ENCODE measurements around the gene KAZN.

The KAZN gene

DNA sequence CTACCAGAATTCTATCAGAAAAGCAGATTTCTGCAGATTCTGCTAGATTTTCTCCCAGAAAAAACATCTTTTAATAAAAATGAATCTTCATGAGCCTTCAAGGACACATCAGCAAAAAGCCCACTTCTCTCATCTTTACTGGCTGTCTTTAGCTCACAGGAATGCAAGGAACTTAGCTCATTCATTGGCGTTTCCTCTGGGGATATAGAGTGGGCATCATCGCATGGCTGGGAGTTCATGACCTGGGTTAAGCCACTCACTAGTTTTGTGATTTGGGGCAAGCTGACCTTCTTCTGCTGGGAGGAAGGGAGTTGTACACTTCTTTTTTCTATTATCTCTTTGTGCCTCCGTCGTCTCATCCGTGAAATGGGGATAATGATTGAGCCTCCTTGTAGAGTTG, 149.7 kb downstream of the KAZN start:
- no peak for DNase-seq

DNA sequence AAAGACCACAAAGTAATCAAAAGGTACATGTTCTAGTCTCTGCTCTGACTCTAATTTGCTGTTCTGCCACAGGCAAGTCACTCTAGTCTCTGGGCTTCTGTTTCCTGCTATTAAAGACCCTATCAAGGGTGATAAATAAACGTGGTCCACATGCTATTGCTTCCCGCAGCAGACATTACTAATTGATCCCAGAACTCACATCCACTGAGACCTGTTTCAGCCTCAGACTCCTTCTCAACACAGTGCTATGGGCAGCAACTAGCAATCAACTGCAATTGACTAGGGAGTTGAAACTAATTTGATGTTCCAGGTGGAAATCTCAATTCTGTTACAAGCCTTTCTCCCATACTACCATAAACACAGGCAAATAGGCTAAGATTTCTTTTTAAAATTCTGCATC, 150.5 kb downstream of the KAZN start:
- no peak for DNase-seq

DNA sequence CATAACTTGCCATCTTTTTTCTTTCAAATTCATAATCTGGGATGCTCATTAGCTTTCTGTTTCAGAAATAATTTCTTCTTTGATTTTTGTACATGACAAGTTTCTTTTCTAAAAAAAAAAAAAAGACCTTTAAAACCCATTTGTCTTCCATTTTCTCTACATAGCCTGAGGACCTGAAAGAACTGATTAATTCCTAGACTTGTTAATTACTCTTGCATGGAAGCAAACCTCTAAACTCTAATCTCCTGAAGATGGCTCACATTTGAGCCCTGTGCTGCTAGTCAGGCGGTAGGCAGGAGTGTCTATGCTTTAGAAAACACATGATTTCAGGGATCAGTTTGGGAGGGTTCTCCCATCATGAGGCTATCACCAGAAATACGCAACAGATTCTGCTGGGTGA, 152.0 kb downstream of the KAZN start:
- DNase-seq, result no peak

DNA sequence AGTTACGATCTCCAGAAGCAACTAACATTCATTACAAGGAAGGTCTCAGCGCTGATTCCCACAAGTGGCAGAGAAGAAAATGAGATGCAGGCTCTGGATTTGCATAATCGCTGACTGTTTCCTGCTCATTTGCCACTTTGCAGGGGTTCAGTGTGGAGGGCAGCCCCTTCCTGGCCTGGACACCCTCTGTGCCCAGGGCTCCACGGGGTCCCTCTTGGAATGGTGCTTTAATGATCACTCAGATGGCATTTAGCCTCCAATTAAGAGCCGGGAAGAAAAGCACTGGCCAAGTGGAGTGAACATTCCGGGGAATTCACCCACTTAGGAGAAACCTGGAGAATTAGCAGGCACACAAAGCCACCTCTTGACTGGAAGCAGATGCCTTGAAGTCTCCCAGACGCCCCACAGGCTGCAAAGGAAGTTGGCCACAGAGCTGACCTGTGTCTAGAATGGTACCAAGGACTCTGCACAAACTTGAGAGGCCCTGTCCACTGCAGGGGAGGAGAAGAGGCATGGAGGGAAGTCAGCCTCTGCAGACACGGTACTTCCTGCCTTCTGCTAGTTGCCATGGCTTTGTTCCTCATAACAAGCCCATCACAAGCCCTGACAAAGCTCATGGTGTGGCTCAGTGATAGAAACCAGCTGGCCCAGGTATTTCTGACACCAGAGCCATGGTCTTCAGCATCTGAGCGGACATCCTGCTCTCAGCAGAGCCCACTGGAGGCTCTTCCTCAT, 157.2 kb downstream of the KAZN start:
- no peak for DNase-seq

DNA sequence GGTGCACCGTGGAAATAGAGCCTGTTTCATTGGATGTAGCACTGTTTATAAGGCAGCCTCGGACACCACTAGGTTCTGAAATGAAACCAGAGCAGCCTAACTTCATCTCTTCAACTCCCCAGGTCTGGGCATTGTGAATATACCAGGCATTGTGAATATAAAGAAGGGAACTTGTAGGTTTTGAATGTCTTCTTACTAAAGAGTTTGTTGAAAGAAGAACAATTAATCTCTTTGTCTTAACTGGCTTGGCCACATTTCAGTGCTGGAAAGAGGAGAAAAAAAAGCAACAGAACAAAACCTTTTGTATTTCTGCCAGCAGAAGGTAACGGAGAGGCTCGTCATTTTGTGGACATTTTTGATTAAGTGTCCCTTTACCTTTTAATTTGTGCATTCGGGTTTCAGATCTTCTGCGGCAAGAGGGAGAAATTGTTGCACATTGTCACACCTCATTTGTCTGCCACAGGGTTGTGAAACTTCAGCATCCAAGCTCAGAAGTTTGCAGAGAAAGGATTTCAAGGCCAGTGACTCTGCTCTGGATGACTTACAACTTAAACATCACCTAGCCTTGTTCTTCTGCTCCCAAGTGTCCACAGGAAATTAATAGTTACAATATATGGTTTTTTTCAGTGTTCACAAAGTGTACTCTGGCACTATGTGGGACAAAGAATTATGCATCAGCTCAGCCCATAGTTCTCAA, 158.3 kb downstream of the KAZN start:
- no peak for DNase-seq

DNA sequence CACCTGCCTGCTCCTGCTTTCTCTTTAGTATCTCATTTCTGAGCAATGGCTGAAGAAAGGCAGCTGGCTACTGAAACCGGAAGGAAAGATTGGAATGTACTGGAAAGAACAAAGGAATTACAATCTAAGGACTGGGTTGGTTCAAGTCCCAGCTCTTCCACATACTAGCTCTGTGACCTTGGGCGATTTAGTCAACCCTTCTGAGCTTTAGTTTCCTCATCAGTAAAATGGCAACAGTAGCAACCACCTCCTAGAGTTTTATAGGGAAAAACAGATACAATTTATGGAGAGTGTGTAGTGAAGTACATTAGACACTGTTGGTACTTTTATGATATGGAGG, 158.8 kb downstream of the KAZN start:
- DNase-seq, result no peak

DNA sequence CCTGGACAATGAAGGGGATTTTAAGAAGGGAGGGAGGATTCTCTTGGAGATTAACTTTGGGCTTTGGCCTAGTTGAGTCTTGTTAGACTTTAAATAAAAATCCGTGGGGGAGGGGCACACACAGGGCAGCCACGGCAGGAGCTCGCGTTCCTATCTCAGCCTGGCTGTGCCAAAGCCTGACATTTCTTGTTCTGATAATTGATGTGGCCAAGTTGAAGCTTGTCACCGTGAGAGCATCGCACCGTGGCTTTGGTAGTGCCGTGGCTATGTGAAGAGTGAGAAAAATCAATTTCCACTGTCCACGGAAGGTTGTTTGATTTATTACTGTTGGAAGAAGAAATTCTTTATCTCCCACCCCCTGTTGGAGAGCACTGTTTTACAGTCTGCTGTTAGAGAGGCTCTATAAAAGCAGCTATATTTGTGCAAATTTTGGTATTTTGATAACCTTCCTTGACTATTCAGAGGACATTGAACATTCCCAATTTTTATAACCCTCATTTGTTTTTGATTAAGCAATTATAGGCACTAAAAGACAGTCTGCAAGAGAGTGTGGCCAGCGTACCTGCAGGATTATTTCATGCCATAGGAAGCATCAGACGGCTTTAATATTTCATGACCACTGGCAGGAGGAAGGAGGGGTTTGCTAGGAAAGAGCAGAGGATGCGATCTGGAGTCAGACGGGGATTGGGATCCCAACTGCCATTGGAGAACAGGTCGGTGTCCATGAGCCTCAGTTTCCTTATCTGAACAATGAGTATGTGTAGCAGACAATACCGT, 160.7 kb downstream of the KAZN start:
- DNase-seq, result no peak

DNA sequence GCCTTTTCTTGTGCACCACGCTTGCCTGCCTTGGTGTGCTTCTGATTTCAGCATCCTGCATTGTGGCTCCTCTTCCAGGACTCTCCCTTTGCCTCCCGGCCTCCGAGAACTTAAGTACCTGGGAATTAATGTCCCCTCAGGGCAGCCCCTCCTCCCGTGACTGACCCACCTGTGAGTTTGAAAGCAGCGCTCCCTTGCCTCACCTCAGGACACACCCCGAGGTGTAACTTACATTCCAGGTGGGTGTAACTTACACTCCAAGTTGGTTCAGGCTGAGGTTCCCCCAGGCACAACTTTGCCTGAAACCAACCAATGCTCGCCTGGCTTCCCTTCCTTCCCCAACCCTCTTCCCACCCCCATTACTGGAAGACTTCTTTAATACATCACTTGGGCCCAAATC, 161.4 kb downstream of the KAZN start:
- no peak for DNase-seq

DNA sequence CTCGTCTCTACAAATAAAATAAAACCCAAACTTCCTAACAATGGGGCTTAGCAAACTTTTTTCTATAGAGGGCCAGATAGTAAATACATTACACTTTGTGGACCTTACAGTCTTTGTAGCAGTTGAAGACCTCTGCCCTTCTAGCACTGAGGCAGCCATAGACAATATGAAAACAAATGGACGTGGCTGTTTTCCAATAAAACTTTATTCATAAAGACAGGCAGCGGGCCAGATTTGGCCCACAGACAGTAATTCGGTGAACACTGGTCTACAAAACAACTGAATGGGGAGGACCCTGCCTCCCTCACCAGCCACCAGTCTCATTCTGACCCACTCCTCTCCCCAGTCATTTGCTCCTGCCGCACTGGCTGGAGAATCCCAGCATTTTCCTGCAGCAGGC, 162.3 kb downstream of the KAZN start:
- no peak for DNase-seq

DNA sequence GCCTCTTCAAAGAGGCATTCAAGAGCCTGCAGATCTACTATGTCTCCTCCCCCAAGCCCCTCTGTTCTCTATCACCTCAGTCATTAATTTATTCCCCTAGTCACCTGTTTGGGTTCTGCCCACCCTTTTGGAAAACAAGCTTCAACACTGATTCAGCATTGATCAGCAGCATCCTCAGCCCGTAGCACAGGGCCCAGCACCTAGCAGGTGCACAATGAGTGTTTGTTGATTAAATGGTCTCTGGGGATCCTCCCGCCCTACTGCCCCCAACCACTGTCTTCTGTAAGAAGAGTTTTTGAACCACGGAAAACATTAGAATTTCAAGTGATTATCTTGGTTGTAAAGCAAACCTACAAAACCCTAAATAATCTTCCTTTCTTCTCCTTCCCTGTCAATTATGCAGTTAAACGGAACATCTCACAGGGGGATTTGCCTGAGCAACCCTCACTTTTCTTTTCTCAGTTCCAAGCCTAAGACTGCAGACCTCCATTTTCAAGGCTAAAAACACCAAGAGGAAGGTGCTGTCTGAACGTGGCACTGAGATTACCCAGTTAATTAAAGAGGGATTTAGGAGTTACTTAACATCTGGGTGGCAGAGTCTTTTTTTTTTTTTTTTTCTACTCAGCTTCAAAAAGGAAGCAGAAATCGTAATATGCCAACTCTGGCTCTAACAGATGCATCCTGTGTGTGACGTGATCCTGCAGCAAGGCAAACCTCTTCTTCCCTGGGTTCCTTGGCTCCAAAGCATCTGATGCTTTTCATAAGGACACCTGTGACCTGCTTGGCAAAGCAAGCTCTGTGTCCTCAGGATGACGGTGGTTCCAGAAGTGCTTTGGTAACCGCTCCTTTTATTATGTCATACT, 163.0 kb downstream of the KAZN start:
- DNase-seq, result no peak

DNA sequence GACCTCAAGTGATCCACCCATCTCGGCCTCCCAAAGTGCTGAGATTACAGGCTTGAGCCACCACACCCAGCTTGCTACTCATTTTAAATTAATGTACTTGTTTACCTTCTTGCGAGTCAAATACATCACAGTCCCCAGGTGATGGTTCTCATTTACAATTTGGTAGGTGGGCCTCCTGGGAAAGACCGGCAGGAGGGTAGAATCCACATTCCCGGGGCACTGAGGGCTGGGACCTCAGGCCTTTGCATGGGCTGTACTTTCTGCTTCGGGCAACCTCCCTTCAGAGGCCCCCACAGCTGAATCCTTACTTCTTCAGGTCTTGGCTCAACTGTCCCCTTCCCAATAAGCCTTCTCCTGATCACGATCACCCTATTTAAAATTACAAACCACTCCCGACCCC, 165.5 kb downstream of the KAZN start:
- DNase-seq, result no peak

DNA sequence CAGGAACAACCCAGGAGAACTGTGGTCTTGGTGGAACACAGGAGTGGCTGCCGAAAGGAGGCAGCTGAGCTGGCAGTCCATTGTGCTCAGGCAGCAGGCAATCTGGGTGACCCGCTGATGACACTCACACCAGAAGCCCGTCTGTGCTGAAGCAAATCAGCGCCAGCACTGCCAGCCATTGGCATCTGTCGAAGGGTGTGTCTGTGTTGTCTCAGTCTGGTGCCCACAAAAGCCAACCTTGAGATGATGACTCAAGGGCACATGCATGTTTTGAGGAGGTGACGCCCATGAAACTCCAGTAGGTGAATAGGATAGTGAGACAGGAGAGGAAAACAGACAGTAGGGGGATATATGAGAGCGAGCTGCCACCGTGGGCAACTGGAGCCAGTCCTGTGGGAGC, 167.3 kb downstream of the KAZN start:
- DNase-seq, result no peak

DNA sequence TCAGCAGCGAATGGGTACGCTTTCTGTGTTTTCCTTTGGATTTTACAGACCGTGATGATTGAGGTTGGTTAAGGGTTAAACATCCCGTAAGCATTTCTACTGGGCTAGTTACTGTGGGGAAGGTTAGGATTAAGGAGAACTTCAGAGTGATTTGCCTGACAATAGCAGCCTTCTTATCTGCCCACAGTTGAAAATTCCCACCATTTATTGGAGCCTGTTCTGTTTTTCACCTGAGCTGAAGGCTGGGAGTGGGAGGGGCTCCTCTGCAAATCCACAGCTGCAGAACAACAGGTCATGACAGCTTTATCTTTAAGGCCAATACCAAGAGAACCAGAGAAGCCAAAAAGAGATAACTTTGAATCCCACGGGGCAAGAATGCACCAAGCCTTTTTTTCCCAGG, 168.6 kb downstream of the KAZN start:
- no peak for DNase-seq

DNA sequence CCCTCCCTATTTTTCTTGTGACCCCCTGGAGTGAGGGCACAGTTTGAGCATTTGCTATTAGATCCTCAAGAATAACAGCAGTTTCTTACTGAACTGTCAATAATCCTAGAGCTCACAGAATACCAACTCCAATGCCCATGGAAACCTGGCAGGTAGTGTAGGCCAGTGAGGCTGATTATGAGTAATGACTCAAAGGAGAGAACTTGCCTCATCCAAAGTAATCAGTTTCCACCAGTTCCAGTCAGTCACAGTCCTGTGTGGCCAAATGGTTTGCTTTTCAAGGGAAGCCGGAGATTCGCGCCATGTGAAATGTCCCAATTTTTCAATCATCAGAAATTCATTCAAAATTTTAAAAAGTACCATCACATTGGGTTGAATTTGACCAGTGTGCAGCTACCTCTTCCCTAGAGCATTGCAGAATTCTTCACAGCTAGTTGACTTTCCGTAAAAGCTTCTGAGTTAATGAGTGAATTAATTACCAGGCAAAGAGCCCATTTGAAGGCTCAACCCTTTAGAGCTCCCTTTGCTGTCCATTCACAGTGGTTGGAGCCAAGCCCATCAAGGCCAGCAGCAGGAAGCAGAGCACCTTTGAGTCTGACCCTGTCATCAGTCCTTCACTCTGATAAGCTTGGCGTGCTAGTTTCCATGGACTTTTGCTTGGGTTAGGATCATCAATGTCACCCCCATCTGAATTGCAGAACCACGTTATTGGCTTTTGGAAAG, 170.3 kb downstream of the KAZN start:
- DNase-seq, result no peak

DNA sequence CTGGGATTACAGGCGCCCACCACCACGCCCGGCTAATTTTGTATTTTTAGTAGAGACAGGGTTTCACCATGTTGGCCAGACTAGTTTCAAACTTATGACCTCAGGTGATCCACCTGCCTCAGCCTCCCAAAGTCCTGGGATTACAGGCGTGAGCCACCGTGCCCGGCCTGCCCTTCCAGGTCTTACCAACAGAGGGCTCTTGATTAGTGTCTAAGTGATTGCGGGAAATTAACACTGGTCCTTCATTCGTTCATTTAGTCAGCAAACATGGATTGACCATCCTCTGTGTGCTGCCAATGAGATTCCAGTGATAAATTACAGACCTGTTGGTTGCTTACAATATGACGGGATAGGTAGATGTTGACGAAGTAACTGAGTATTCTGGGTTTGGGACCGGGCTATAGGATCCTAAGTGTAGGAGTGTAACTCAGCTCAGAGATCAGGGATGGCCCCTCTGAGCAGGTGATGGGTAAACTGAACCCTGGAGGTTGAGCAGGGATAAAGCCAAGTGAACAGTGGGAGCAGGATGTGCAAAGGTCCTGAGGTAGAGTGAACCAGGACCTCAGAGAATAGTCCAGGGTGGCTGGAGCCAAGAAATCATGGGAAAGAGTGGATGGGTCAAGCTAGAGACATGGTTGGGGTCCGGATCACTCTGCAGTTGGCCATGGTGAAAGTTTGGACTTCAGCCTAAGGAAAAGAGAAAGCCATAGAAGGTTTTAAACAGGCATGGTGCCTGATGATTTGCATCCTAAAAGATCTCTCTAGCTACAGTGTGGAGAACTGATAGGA, 171.2 kb downstream of the KAZN start:
- no peak for DNase-seq

DNA sequence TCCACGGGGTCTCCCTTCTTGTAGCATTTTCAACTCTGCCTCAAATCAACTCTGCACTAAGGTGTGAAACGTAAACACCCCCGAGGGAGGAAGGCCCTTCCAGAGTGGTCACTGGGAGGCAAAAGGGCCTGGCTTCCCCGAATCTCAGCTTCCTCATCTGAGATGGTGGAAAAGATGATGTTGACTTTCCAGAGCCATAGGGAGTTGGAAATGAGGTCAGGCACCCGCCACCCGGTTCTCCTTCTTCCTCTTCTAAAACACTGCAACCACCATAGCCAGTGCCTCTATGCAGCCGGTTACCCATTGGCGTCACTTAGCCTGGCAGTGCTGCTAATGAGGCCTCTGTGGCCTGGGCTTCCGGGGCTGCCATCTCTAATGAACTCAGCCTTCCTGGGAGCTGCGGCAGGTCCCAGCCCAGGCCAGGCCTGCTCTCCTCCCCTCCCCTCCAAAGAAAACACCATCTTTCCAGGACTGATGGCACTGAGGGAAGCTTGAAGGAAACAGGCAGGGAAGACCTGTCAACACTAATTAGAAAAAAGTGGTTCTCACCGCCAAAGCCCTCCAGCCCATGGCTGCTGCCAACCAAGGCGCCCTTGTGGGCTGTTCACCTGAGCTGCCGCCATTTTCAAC, 175.0 kb downstream of the KAZN start:
- DNase-seq, result no peak

DNA sequence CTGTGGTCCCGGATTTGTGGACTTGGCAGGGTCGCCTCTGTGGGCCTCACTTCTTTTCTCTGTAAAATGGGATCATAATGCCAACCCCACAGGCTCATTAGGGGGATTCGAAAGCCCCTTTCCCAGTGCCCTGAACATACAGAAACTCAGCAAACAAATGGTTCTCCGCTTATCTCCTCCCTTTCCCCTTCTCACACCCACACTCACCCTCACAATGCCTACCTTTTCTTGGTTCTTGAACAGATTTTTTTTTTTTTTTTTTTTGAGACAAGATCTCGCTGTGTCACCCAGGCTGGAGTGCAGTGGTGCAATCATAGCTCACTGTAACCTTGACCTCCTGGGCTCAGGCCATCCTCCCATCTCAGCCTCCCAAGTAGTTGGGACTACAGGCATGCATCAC, 175.7 kb downstream of the KAZN start:
- no peak for DNase-seq

DNA sequence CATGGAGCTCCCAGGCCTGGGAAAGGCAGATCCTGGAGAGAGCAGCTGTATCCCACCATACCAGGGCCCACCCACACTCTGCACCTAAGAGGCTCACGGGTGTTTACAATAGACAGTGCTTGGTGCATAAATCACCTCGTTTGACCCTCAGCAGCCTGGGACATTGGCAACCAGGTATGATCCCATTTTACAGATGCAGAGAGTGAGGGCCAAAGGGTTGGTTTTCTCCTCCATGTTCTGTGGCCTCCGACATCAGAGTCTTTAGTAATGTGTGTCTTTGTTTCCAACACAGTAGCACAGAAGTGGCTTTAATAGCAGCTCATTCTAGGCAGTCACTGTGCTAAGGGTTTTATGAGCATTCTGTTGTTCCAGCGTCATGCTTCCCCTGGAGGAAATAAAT, 176.5 kb downstream of the KAZN start:
- no peak for DNase-seq

DNA sequence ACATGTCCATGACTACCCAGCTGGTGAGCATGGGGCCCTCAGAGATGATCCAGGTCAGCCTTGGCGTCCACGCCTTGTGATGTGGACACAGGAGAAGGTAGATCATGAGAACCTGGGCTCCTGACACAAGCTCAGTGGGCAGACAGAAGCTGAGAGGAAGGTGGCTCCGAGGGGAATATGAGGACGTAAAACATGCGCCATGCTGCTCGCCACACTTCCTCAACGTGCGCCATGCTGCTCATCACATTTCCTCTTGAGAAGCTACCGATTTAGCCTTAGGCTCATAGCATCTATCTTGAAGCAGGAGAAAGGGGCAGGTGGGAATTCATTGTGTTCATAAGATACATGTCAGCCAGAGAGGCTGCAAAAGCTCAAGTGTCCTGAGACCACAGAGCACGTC, 176.9 kb downstream of the KAZN start:
- DNase-seq, result no peak

DNA sequence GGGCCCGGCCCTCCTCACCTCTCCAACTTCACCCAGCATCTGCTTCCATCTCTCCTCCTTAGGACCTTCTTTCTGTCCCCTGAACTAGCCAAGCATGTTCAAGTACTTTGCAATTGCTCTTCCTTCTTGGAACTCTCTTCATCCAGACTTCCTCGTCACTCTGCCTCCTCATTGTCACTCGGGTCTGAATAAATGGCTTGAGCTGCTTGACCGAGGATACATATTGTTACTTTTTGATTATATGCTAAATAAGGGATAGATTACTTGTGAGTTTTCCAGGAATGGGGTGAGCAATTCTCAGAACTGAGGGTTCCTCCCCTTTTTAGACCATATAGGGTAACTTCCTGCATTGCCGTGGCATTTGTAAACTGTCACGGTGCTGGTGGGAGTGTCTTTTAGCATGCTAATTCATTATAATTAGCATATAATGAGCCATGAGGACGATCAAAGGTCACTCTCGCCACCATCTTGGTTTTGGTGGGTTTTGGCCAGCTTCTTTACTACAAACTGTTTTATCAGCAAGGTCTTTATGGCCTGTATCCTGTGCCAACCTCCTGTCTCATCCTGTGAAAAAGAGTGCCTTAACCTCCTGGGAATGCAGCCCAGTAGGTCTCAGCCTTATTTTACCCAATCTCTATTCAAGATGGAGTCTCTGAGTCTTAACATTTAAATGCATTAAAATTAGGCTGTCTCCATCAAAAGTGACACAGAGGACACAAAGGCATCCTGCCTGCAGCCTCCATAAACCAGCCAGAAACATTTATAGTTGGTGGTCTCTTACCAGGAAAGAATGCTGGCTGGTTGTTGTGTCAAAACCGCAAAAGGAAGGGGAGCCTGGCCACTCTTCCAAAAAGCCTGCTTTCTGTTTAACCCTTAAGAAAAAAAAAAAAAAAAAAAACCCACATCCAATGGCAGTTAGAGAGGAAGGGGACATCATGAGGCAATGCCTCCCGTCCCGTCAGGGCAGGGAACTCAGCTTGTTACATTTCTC, 179.3 kb downstream of the KAZN start:
- DNase-seq, result no peak
